Endothelial cell of umbilical vein (primary cell): ENCODE measurements around the gene GLI3.

Source experiments
- EZH2 ChIP-seq: IDR thresholded peaks from 2 replicates; pipeline ENCODE4 v1.6.1; 2012; ENCODE audit warnings: borderline replicate concordance, low read depth, mild to moderate bottlenecking, moderate library complexity, low read length, inconsistent platforms; ENCODE audit not compliant: severe bottlenecking
- FOS ChIP-seq: IDR thresholded peaks from 2 replicates; pipeline ENCODE4 v1.6.1; 2011; ENCODE audit warnings: mild to moderate bottlenecking, low read length, moderate library complexity, borderline replicate concordance; ENCODE audit not compliant: insufficient read depth
- JUN ChIP-seq: IDR thresholded peaks from 2 replicates; pipeline ENCODE4 v1.6.1; 2011; ENCODE audit warnings: borderline replicate concordance, low read depth; ENCODE audit not compliant: insufficient read length, insufficient read depth
- MYC ChIP-seq: IDR thresholded peaks from one replicate; pipeline ENCODE4 v1.6.1; 2011; ENCODE audit warnings: mild to moderate bottlenecking, low read depth, low read length
- POLR2A ChIP-seq: IDR thresholded peaks from 2 replicates; pipeline ENCODE4 v1.6.1; 2012; ENCODE audit warnings: low read depth, mild to moderate bottlenecking, control low read depth, low read length
- POLR2AphosphoS5 ChIP-seq: IDR thresholded peaks from 2 replicates; pipeline ENCODE4 v1.6.1; 2012; ENCODE audit warnings: low read depth, mild to moderate bottlenecking, control low read depth, low read length, moderate library complexity; ENCODE audit not compliant: insufficient read depth
- TF ChIP-seq, protein P1 (sequence below), 2 donors: IDR thresholded peaks; 1 replicate in 1 of 2; 2 replicates in 1 of 2; pipeline ENCODE4 v1.5.1; 2011; ENCODE audit warnings: low read length in 2 of 2, mild to moderate bottlenecking in 2 of 2, moderate library complexity in 2 of 2, control low read depth in 1 of 2, inconsistent platforms in 1 of 2, low read depth in 1 of 2; ENCODE audit not compliant: insufficient read depth in 1 of 2; ENCODE audit errors: extremely low read depth in 1 of 2
- TF ChIP-seq, protein P2 (sequence below): IDR thresholded peaks from 2 replicates; pipeline ENCODE4 v1.6.1; 2011; ENCODE audit not compliant: insufficient read depth, insufficient read length

DNA sequence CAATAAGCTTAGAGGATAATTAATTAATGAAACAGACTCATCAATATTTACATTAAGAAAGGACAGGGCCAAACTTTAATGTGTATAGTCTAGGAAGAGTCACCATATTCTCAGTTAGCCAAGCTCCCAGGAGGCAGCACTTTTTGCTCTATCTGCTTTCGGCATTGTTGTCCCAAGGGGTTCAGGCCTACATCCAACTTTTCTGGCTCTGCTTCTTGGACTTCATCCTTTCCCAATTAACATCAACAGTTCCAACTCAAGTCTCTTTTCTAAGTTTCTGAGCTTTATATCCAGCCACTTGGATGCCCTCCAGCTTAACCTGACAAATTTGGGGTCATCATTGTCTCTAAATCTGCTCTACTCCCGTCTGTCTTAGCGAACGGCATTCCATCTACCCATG, 42.8 kb downstream of the GLI3 start:
- TF ChIP-seq, protein P1, sequence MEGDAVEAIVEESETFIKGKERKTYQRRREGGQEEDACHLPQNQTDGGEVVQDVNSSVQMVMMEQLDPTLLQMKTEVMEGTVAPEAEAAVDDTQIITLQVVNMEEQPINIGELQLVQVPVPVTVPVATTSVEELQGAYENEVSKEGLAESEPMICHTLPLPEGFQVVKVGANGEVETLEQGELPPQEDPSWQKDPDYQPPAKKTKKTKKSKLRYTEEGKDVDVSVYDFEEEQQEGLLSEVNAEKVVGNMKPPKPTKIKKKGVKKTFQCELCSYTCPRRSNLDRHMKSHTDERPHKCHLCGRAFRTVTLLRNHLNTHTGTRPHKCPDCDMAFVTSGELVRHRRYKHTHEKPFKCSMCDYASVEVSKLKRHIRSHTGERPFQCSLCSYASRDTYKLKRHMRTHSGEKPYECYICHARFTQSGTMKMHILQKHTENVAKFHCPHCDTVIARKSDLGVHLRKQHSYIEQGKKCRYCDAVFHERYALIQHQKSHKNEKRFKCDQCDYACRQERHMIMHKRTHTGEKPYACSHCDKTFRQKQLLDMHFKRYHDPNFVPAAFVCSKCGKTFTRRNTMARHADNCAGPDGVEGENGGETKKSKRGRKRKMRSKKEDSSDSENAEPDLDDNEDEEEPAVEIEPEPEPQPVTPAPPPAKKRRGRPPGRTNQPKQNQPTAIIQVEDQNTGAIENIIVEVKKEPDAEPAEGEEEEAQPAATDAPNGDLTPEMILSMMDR (IDR thresholded peaks at IDR 0.05; ENCODE audit: extremely low read depth in 1 of 2, insufficient read depth in 1 of 2, low read depth in 1 of 2, low read length in 2 of 2), result no peak
- TF ChIP-seq POLR2AphosphoS5, result no peak
- TF ChIP-seq POLR2A, result no peak
- TF ChIP-seq FOS, result no peak
- TF ChIP-seq EZH2, result no peak
- TF ChIP-seq, protein P2, sequence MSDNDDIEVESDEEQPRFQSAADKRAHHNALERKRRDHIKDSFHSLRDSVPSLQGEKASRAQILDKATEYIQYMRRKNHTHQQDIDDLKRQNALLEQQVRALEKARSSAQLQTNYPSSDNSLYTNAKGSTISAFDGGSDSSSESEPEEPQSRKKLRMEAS, result no peak
- no peak for TF ChIP-seq MYC
- TF ChIP-seq JUN, result no peak
